Left colon (tissue), 2 donors: Measurements from ENCODE around the gene FHDC1. TPM values are rescaled to one million over a fixed set of nuclear protein-coding genes. Genes with fewer than 3 reads are reported as not detected.

Experiments used
- ATAC-seq: fragments of 200-7000 bp; cut with Tn5 transposase; one replicate; pipeline ENCODE4 v1.9.1; 2020; ENCODE audit warnings: mild to moderate bottlenecking, moderate library complexity
- DNase-seq, 2 donors: peaks; one replicate each; pipeline ENCODE4 v3.0.0-alpha.2; 2020
- intact Hi-C, 2 donors: fragments of 100-400 bp; cut with DNase I in 1 of 2; cut with micrococcal nuclease in 1 of 2; formaldehyde crosslinking; loops; one replicate each; pipeline versions ENCODE4 v1.11.2 to v1.14.0; 2022; cut with DNase I, micrococcal nuclease
- total RNA-seq, 2 donors: library from RNA; stranded (reverse); fragmentation: NEBNext Ultra II Directional; extraction: Animal tissue kit (Norgen Biotek cat#: 25700); gene quantifications; one replicate each; pipeline ENCODE4 v1.2.1, GENCODE V29; 2021
- donor health status: DM: no; HTN: no; CAD: no.
- donor health status: DM: yes; HTN: yes; CAD: no.

Gene FHDC1
- total RNA-seq, 2 donors from 2014 or later, result 14.9 to 15.2 TPM

DNA sequence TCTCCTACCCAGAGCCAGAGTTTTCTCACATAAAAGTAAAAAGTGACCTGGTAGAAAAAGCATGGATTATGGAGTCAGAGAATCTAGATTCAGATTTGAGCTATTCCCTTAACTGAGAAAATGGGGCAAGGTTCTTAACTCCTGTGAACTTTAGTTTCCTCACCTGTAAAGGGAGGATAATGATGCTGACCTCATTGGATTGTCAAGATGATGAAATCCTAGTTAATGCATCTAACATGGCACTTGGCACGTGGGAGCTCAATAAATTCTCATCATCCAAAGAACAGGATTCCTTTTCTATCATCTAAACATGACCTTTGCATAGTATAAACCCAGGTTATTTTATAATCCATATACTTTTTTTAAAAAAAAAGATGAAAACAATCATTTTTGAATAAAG, 18.6 kb downstream of the FHDC1 start:
- no peak for DNase-seq
- intact Hi-C loops, result no loop called here
- ATAC-seq, result no peak

DNA sequence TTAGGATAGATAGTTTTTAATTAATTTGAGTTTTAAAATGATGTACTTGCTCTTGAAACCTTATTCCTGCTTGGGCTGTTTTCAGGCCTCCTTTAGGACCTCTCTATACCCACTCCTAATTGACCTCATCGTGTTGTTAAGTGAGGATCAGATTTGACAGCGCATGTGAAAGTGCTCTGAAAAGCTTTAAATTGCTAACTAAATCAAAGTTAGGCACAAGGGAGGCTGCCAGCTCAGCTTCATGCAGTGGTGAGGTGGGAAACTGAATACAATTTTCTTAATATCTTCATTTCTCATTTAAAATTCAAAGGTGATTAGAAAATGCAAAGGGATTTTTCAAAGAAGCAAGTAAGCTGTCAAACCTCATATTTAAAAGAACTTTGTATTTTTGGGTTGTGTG, 20.0 kb downstream of the FHDC1 start:
- intact Hi-C loops, result no loop called here
- DNase-seq (no peak), ATAC-seq (no peak)

DNA sequence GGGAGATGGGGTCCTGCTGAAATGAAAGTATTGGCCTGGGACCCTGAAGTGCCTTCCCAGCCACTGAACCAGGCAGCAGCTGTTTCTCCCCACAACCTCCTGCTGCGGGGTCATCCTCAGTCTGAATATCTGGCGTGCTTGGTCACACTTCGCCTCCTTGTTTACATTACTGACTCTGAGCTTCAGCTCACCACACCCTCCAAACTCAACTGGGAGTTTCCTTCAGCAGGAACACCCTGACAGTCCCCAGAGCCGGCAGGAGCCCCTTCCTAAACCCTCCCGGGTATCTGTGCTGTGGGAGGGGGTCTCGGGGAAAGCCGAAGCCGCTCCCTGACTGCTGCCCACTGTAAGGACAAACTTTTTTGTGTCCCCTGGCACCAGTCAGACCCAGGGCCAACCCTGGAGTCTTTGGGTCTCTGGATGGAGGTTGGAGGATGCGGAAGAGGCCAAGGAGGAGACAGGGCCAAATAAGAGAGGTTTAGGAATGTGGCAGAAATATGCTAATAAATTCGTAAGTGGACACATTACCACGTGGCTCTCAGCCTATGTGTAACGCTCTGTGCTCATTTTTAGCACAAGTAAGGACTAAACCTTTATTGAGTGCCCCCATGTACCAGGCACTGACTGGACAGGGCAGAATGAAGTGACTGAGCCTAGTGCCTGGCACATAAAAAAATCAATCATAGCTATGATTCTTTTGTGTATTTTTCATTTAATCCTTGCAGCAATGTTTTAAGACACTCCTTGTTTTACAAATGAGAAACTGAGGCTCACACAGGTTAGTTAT, 20.7 kb downstream of the FHDC1 start:
- DNase-seq (peak; percentile 44 to 73), ATAC-seq (peak; percentile 81)
- intact Hi-C loops, result no loop called here

DNA sequence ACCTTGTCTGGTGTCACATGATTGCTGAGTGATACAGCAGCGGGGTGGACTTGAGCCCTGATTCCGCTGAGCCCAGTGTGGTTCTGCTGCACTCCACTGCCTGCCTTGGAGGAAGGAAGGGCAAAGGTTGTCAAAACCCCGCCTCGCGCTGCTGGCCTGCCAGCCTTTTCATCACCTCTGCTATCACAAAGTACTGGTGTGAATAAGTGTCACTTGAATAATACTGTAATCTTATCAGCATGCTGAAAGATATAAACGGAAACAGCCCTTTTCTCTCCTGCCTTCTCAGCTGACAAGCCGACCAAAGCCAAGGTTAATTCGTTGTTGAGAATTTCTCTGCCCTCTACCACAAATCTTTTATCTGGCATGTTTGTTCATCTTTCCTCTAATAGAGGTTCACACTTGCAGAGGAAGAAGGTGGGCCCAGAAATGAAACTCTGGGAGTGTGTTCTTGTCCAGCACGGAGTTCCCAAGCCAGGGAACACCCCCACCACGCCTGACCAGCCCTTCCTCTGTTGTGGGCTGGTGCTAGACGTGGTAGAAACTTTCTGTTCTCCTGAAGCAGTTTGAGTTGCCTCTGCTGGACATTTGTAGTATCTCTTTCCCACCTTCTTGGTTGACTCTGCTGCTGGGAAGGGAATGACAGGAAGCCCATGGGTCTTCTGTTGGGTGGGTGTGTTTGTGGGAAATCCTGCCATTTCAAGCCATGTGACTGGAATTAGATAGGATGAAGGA, 21.5 kb downstream of the FHDC1 start:
- peak; percentile 80 to 84 for DNase-seq
- intact Hi-C loops, result no loop called here
- ATAC-seq, result peak; percentile 90

DNA sequence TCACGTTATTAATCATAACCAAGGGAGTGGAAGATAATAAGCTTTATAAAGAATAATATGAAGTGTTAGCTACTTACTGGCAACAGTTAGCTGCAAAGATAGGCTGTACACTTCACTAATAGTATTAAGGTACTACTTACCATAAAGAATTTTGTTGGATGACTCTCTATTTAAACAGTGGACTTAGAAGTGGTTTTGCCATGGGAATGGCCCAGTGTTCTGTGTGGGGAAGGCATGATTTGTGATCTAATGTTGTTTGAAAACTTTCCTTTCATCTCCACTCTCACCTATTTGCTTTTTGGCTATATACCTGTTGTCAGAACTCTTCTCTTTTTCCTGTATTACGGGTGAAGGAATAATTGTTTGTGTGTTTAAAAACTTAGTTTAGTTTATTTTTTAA, 23.0 kb downstream of the FHDC1 start:
- intact Hi-C loops, result no loop called here
- DNase-seq, result no peak
- ATAC-seq, result no peak

DNA sequence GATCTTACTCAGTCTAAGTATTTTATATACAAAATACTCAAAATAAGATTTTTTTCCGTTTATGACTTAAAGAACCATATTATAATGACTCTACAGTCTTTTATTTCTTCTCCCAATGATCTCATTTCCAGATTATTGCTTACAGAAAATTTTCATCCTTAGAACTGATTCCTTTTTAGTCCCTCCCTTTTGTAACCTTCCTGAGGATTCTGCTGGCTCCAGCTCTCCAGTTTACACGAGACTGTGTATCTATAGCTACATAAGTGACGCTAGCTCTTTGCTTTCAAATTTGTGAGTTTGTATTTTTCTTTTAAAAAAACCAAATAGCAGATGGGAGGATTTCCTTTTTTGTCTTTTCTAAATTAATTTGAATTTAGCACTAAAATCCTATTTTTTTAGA, 24.0 kb downstream of the FHDC1 start:
- intact Hi-C loops, result no loop called here
- DNase-seq, result no peak
- no peak for ATAC-seq

DNA sequence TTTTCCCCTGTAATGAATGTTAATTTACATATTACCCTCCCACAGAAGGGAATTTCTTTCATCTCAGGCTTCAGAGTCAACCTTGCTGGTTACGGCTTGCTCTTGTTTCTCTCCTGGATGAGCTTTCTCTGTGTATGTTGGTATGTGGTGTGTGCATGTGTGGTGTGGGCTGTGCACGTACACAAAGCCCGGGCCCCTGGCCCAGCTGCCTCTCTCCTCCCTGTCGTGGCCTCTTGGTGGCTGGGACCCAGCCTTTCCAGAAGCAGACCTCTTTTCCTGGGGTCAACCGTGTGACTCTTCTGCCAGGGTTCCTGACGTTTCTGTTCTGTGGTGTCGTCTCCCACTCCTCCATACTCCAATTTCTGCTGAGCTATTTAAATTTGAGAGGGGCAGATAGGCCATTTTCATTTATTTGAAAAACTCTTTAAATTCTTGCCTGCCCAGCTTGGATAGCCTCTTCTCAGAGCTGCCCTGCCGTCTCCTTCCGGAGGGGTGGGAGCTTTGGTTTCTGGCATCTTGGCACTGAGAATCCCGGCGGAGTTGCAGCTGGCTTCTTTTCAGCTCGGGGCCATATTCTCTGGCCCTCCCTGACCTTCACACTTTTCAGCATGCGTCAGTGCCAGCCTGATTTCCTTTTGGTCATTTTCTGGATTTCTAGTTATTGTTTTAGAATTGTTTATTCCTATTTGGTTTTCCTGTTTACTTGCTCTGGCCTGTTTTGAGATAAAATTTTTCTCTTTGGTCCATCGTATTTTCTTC, 25.1 kb downstream of the FHDC1 start:
- no peak for ATAC-seq
- intact Hi-C loops, result no loop called here
- DNase-seq, result no peak

DNA sequence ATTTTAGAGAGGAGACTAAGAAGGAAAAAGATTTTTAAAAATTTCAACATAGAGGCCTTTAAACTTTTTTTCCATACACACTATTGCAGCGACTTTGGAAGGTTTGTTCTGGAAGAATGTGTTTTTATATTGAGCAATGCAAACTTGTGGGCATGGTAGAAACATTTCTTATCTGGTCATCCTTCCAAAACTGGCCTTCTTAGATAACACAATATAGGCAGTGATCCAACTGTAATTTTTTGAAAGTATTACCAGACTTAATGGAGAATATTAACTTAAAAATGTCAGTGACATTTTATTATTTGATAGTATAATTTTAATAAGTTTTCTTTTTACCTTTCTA, 25.6 kb downstream of the FHDC1 start:
- DNase-seq, result no peak
- no peak for ATAC-seq
- intact Hi-C loops, result no loop called here

DNA sequence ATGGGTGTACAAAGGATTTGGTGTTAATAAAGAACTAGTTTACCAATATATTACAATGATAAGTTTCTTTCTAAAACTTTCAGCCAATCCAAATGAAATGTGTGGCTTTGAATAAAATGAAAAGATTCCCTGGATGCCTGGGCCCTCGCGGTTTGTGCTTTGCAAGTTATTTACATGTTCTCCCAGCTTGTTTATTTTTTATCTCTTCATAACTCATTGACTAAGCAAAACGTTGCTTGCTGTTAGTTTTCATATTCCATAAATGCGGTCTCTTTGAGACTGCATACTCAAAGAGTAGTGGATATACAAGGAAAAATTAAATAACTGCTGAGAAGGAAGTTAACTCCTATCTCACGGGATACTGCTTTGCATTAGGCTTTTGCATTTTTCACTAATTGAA, 26.0 kb downstream of the FHDC1 start:
- ATAC-seq (no peak), DNase-seq (no peak)
- intact Hi-C loops, result no loop called here

DNA sequence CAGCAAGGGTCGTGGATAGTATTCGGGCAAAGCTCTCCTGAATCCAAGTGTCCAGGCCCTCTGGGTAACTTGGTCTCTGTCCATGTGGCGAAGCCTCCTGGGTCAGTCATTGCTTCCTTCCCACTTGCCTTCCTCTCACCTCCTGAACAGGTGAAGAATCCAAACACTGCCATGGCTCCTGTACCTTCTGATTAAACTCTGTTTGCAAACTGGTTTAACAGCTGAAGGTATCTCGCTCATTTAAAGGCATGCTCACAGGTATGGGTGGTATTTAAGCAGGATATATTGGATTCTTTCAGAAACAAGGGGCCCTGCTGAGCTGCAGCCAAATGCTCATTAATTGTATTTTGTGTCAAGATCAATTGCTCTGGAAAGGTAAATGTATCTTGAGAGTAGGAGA, 28.2 kb downstream of the FHDC1 start:
- intact Hi-C loops, result no loop called here
- no peak for ATAC-seq
- DNase-seq, result no peak

DNA sequence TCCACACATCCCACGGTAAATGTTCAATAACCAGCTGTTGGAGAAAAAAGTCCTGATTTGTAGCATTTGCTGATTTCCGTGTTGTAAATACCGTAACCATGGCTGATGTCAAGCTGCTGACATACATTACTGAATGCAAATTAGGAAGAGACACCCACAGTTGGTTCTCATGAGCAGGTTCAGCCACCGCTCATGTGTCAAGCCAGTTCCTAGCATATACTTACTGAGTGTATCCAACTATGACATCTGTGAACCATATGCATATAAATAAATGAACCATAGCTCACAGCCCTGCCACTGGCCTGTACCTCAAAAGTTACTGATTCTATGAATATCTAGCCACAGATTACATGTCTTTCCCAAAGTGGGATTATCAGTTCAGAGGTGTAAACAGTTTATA, 29.5 kb downstream of the FHDC1 start:
- intact Hi-C loops, result no loop called here
- no peak for ATAC-seq
- DNase-seq, result no peak

DNA sequence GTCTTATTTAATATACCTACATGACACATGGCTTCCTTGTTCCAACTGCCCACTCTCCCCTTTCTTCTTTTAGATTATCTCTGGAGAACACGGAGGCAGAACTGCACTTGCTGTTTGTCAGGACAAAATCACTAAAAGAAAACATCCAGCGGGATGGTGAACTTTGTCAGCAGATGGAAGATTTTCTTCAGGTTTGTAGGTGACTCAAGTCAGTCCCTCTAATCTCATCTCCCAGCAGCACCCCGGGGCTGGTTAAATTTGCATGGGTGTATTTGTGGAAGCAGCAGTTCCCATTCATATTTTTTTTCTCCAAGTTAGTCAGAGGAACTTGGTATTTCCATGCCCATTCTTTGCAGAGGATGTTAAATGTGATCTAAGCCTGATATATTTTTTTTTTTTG, 31.8 kb downstream of the FHDC1 start:
- DNase-seq, result no peak
- intact Hi-C loops, result no loop called here
- no peak for ATAC-seq

DNA sequence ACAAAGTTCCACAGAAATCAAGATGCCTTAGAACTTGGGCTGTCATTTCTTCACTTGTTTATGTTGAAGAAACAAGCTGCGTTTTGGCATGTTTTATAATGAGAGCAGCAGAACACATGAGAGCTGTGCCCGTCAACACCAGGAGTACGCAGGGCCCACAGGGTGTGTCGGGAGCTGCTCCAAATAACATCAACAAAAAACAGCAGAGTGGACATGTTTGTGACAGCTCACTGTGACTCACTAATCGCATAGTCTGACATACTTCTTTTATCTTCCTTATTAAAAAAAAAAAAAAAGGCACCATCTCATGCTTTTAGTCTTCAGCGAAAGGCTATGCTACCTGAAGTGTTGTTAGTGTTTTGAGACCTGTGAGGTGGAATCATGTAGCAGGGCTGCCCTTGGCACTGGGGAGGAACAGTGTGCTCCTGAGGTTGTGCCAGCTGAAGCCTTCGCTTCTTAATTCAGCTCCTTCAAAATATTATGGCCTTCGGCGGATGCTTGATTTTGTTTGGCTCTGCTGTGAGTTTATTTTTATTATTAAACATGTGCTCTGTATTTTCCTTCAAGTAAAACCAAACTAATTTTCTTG, 32.8 kb downstream of the FHDC1 start:
- DNase-seq, result no peak
- intact Hi-C loops, result no loop called here
- ATAC-seq, result no peak

DNA sequence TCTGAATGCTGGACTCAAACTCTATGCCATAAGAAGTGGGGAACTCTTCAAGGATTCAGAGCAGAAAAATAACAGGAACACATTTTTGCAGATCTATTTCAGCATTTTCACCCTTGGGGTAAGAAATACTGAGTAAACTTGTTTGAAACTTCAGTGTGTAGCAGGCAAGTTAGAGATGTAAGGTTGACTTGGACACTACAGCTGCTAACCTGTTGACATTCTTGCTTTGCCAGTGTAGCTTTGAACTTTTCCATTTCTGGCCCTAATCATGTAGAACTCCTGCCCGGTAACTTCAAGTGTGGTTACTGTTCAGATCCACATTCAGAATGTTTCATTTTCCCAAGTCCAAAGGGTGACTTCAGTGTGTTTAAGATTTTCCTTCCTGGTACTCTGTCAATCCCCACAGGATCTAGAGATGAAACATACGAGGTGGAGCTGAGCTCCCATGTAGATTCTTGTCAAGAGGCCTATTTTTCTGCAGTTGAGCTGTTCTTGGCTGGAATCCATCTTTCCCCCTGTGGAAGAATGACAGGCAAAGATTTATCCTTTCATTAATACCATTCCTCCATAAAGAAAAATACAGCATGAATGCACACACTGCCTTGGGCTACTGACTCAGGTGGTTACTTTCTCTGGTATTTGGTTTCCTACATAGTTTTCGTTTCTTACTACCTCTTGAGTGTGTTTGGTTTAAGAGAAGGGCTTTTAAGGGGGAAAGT, 34.1 kb downstream of the FHDC1 start:
- intact Hi-C loops, result no loop called here
- DNase-seq (no peak), ATAC-seq (peak; percentile 87)

DNA sequence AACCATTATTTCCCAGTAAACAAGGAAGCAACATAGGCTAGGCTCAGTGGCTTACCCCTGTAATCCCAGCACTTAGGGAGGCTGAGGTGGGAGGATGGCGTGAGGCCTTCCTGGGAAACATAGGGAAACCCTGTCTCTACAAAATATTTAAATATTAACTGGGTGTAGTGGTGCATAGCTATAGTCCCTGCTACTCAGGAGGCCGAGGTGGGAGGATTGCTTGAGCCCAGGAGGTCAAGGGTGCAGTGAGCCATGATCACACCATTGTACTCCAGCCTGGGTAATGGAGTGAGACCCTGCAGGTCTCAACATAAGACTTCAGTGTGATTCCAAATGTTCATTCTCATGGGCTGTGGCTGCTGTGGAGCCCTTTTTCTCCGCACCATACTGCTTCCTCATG, 34.9 kb downstream of the FHDC1 start:
- intact Hi-C loops, result no loop called here
- no peak for ATAC-seq
- no peak for DNase-seq

DNA sequence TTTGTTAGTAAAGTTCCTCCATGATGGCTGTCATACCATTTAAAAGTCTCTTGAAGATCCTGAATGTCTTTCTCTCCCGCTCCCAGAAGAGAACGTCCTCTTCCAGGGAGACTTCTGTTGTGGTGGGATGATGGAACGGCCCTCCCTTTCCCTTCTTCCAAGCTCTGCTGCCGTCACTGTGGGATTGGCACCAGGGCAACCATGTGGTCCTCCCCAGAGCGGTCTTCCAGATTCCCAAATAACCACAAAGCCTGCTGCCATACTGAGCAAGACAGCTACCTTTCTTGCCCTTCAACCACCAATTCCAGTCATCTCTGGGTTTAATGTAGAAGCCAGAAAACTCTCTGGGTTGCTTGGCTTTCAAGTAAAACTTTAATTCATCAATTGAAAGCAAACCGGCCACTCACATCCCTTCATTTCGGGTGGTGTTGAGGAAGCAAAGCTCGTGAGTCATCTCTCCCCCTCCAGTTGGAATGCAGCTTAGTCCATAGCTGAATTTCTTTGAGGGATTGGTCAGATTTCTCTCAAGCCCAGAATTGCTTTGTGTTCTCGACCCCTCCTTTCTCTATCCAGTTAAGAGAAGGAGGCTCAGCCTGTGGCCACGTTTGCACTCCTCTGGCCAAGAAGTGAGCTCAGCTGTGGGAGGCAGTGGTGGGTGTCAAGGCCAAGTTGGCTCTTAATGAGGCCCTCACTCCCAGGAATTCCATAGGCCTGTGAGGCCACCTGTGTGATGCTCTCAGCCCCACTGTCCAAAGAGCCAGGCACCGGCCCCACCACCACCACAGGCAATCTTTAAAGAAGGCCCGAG, 36.9 kb downstream of the FHDC1 start:
- no peak for ATAC-seq
- DNase-seq, result no peak
- intact Hi-C loops, result no loop called here

DNA sequence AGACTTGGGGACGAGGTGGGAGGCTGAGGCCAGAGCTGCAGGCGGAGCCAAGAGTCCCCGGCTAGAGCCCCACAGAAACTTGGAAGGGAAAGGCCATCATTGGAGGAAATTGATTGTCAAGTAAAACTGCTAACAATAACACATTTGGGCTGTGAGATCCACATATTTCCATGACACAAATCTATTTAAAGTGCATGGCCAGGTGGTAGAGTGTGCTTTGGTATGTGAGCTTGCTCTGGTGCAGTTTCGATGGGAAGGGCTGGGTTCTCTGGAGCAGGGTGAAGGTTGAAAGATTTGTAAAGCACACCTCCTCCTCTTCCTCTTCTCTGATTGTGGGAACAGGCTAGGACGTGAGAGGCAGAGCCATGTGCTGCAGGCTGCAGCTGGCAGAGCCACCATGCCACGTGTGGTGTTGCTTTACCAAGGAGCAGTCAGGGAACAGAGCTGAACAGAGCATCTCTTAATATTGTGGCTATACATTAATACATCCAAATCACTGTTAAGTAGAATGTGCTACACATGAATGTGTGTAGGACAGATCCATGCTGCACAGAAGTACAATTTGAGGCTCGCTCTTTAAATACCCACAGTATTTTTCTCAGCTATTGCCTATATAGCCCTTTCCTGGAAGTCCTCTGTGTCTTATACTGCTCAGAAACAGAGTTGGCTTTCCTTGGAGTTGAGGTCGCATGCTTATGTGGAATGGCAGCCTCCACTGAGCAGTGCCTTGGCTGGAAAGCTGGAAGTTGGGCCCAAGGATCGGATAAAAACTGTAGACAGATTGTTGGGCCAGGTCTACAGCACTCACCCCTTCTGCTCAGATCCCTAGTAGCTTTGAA, 37.7 kb downstream of the FHDC1 start:
- DNase-seq (no peak), ATAC-seq (no peak)
- intact Hi-C loops, result no loop called here
